Activated naive CD8-positive, alpha-beta T cell (primary cell): ENCODE data around the gene KAT2A.
A peak's percentile ranks its signal among the peaks of the same experiment; 100 is the strongest.
"Not testable (repeated sequence)": the region's sequence is repeated elsewhere in the genome, so short reads cannot be mapped to it uniquely, and the experiment has no call there.

Experiments used
- H3K27ac Mint-ChIP-seq: one replicate; pipeline ENCODE4 v1.8.0; 2021; ENCODE audit warnings: mixed read lengths
- H3K27me3 Mint-ChIP-seq: one replicate; pipeline ENCODE4 v1.8.0; 2021; ENCODE audit warnings: mixed read lengths
- H3K36me3 Mint-ChIP-seq: one replicate; pipeline ENCODE4 v1.8.0; 2021; ENCODE audit warnings: mixed read lengths
- H3K4me1 Mint-ChIP-seq: one replicate; pipeline ENCODE4 v1.8.0; 2021; ENCODE audit warnings: low read depth, mixed read lengths
- H3K4me3 Mint-ChIP-seq: one replicate; pipeline ENCODE4 v1.8.0; 2021; ENCODE audit warnings: mild to moderate bottlenecking, mixed read lengths
- H3K9me3 Mint-ChIP-seq: one replicate; pipeline ENCODE4 v1.8.0; 2021; ENCODE audit warnings: low read depth, mixed read lengths

The KAT2A gene

DNA sequence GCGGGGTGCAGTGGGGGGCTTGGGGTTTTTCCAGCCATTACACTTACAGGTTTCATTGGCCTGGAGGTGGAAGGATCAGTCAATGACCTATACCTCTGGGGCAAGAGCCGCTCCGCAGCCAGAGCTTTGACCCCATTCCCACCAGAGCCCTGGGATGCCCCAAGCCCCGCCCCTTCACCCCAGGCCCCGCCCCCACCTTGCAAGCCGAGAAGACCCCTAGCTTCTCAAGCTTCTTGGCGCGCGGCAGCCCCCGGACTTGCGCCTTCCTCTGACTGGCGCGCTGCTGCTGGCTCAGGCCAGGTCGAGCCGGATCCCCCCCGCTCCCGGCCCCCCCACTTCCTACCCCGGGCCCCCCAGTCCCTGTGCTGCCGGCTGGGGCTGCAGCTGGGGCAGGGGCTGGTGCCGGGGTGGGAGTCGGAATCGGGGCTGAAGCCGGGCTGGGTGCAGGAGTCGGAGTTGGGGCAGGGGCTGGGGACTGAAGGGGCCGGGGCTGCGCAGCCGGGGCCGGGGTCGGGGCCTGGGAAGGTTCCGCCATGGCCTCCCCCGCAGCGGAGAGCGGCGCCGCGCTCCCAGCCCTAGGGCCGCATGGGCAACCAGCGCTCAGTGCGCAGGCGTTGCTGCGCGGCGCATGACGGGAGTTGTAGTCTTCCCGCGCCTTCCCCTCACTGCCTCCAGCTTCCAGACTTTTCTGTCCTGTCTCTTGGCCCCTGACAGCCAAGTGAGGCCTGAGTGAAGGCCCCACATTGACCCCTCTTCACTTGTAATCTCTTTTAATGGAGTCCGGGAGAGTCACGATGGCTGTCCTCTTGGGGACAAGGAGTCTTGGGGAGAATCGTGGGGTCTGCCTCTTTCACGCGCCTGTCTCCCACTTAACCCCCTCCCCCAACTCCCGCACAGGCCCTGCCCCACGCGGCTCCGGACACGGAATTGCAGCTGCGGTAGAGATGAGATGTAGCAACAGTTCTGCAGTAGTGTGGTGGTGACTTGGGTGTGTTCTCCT, at the start of gene KAT2A:
TSS of gene KAT2A (minus strand) at position 598 of the 1,000 bp plus-strand sequence. CDS start at position 535, 63 bp downstream.
- no peaks in the 10 kb centered on the region for H3K9me3 Mint-ChIP-seq
- peak within 1 kb of the TSS; percentile 83 for H3K4me3 Mint-ChIP-seq
- H3K4me1 Mint-ChIP-seq: peaks cover 22% of the 10 kb centered on the region
- no peaks in the 10 kb centered on the region for H3K27me3 Mint-ChIP-seq
- peak within 1 kb of the TSS; percentile 76 for H3K27ac Mint-ChIP-seq
- peaks cover 2% of the 10 kb centered on the region for H3K36me3 Mint-ChIP-seq

DNA sequence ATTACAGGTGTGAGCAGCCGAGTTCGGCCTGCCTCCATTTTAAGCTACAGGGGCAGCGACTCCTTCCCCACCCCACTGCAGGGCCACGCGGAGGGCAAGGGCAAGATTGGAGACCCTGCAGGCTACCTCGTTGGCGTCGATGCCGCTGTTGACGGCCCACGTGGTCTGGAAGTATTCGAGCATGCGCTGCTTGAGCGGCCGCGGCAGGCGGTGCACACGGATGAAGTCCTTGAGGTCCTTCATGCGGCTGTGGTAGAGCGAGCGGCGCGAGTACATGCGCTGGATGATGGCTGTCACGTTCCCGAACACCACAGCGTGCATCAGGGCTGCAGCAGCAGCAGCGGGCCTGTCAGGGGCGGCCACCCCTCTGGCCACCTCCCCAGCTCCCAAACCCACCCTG, 48.2 kb upstream of the KAT2A start:
- Mint-ChIP-seq H3K4me1 (no peaks in the 10 kb centered on the region), H3K36me3 (no peaks in the 10 kb centered on the region), H3K27me3 (no peaks in the 10 kb centered on the region), H3K9me3 (no peaks in the 10 kb centered on the region), H3K27ac (no peak overlapping the region), H3K4me3 (no peak overlapping the region)

DNA sequence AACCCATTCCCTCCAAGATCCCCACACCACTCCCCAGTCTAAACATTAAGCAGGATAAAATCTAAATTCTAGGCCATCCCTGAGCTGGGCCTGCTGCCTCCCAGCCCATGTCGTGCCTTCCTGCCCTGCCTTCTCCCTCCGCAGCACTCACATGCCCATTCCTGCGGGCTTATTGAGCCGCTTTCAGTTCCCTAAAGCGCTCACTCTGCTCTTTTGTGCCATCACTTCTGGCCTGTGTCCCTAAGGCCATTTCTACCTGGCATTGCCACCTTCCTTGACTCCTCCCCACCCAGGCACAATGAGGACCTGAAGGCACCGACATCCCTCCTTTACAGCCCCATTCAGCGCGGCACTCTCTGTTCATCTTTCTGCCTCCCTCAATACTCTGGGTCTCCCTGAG, 46.6 kb upstream of the KAT2A start:
- Mint-ChIP-seq H3K27ac (no peak overlapping the region), H3K36me3 (no peaks in the 10 kb centered on the region), H3K4me1 (no peaks in the 10 kb centered on the region), H3K27me3 (no peaks in the 10 kb centered on the region), H3K9me3 (no peaks in the 10 kb centered on the region), H3K4me3 (no peak overlapping the region)

DNA sequence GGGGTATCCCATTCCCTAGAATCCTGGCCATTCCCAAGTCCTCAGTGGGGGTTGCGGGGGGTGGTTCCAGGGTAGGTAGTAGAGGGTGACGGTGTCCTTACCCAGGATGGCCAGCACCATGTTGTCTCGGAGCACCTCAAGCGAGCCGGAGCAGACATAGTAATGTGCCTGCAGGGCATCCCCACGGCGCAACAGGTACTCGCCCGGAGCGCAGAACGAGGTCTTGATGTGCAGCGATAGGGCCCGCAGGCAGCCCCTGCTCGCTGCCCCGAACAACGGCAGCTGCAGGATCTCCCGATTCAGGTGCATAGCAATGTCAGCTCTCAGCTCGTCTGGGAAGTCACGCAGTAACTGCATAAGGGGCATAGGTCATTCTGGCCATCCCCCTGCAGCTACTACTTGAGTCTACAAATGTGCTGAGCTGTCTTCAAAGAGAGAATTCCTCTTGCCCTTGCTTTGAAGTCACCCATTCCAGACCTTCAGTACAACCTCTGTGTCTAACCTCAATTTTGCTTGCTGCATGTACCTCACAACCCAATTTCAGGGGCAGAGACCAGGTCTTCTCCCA, 45.1 kb upstream of the KAT2A start:
- H3K4me1 Mint-ChIP-seq: no peaks in the 10 kb centered on the region
- no peak overlapping the region for H3K27ac Mint-ChIP-seq
- no peak overlapping the region for H3K4me3 Mint-ChIP-seq
- no peaks in the 10 kb centered on the region for H3K27me3 Mint-ChIP-seq
- H3K36me3 Mint-ChIP-seq: no peaks in the 10 kb centered on the region
- no peaks in the 10 kb centered on the region for H3K9me3 Mint-ChIP-seq

DNA sequence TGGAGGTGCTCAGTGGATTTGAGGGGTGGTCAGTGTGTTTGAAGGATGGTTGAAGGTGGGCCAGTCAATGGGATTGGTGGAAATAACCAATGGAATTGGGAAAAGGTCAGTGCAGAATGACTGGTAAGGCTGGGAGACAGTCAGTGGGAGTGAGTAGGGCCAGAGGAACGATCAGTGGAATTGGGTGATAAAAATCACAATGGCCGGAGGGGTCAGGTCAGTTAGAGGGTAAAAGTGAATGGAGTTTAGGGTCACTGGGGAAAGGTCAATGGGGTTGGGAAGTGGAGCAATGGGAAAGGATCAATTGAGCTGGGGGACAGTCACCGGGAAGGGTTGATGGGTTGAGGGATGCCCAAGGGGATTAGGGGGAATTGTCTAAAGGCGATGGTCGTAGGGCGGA, 44.6 kb upstream of the KAT2A start:
- Mint-ChIP-seq H3K9me3 (no peaks in the 10 kb centered on the region), H3K4me3 (no peak overlapping the region), H3K36me3 (no peaks in the 10 kb centered on the region)

DNA sequence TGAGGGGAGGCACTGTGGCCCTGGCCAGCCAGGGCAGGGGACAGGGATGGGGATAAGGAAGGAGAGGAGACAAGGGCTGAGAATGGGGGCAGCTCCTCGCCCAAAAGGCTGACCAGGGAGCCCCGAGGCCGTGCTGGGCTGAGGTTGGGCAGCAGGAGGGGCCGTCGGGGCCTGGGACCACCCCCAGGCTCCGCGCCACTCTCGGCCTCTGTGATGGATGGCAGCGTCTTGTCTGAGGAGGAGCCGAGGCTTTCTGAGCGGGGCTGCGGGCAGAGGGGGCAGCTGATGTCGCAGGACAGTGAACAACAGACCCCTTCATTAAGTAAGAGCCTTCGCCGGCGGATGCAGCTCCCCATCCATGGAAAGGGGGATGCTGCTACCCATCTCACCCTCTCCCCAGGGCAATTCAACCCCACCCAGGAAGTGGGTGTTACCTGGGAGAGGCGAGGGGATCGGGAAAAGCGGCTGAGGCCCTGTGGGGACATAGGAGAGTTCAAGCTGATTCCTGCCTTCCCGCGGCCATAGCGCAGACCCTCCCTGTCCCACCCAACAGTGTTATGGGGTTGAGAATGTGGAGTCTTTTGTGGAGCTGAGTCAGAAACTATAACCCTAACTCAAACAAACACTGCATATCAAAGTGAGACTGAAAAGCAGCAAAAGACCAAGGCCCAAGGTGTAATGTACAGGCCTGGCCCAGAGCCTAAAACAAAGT, 42.7 kb upstream of the KAT2A start:
- no peaks in the 10 kb centered on the region for H3K27me3 Mint-ChIP-seq
- no peak overlapping the region for H3K4me3 Mint-ChIP-seq
- H3K36me3 Mint-ChIP-seq: no peaks in the 10 kb centered on the region
- no peaks in the 10 kb centered on the region for H3K4me1 Mint-ChIP-seq
- no peaks in the 10 kb centered on the region for H3K9me3 Mint-ChIP-seq
- no peak overlapping the region for H3K27ac Mint-ChIP-seq

More for the DNA sequence above, 44.6 kb upstream of the KAT2A start:
- Mint-ChIP-seq H3K4me1 (no peaks in the 10 kb centered on the region), H3K27me3 (no peaks in the 10 kb centered on the region), H3K27ac (no peak overlapping the region)

DNA sequence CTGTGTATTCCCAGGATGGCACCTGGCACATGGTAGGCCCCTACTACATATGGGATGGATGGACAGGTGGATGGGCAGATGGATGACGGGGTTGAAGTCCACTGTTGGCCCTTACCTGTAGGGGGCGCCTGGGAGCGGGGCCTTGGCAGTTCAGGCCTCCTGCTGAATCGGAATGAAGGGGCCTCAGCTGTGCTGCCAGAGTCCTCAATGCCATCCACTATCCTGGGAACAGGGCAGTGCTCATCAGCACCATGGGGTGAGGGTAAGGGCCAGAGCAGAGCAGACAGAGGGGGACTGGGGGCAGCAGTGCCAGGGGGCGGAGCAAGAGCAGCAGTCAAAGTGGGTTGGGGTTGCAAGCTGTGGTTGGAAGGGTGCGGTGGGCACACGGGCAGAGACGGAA, 41.9 kb upstream of the KAT2A start:
- H3K4me3 Mint-ChIP-seq: no peak overlapping the region
- no peaks in the 10 kb centered on the region for H3K36me3 Mint-ChIP-seq
- H3K9me3 Mint-ChIP-seq: no peaks in the 10 kb centered on the region
- no peak overlapping the region for H3K27ac Mint-ChIP-seq
- H3K4me1 Mint-ChIP-seq: no peaks in the 10 kb centered on the region
- H3K27me3 Mint-ChIP-seq: no peaks in the 10 kb centered on the region

DNA sequence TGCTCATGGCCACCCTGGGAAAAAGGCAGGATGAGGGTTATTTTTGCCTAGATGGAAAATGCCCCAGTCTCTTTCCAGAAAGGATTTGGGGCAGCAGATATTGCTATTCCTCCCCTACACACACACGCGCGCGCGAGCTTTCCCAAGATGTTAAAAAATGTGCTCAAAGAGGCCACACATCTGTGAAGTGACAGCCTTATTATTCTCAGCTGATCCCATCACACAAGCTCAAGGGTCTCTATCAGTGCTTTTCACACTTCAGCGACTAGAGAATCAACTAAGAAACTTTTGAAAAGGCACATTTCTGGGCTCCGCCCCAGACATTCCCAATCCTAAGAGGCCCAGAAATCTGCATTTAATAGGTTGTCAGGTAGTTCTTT, 39.4 kb upstream of the KAT2A start:
- H3K27me3 Mint-ChIP-seq: no peaks in the 10 kb centered on the region
- no peaks in the 10 kb centered on the region for H3K9me3 Mint-ChIP-seq
- peaks cover 3% of the 10 kb centered on the region for H3K4me1 Mint-ChIP-seq
- no peak overlapping the region for H3K27ac Mint-ChIP-seq
- no peaks in the 10 kb centered on the region for H3K36me3 Mint-ChIP-seq
- no peak overlapping the region for H3K4me3 Mint-ChIP-seq

DNA sequence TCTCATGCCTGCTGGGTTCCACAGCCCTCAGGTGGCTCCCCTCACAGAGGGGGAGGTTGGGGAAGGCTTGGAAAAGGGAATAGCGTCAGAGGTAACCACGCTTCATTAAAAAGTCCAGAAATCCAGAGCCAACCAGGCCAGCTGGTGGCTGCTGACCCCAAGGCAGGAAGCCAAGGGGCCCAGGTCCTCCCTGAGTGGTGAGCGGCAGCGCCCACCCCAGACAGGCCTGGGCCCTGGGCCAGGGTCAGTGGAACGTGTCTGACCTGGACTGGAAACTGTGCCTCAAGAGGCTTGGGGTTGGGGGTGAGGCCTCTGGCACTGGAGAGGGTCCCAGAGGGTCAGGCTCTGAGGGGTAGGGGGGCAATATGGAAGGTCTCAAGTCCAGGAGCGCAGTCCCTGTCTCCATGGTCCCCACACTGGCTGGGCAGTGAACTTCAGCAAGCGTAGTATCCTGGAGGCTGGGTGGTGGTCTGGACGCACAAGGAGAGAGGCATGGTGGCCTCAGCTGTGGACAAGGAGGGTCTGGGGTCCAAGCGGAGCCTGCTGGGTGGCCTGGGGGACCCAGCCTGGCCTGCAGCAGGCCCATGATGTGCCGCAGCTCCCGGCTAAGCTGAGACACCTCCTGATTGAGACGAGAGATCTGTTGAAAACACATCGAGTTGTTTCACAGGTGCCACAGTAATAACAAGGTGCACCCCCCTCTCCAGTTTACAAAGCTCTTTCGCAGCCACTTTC, 38.8 kb upstream of the KAT2A start:
- peaks cover 3% of the 10 kb centered on the region for H3K4me1 Mint-ChIP-seq
- no peaks in the 10 kb centered on the region for H3K36me3 Mint-ChIP-seq
- no peaks in the 10 kb centered on the region for H3K9me3 Mint-ChIP-seq
- H3K27me3 Mint-ChIP-seq: no peaks in the 10 kb centered on the region
- H3K4me3 Mint-ChIP-seq: no peak overlapping the region
- H3K27ac Mint-ChIP-seq: no peak overlapping the region

DNA sequence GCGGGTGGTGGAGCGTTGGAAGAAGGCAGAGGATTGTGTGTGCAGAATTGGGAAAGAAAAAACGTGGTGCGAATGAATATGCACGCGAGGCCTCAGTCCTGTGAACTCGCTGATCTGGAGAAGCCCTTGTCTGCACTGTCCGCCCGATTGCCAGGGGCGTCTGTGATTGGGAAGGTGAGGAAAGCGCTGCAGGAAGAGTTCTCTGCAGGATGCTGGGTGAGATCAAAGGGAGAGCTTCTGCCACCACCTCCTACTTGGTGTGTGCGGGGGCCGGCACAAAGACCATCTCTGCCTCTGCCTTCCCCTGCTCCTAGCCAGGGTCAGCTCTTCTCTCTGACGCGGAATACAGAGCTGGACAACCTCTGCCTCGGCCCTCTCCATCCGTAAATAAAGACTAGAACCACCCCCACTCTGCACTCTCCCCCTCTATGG, 34.5 kb upstream of the KAT2A start:
- Mint-ChIP-seq H3K27ac (no peak overlapping the region), H3K27me3 (no peaks in the 10 kb centered on the region), H3K4me1 (peaks cover 31% of the 10 kb centered on the region), H3K4me3 (peak overlapping the region; percentile 94), H3K36me3 (no peaks in the 10 kb centered on the region), H3K9me3 (no peaks in the 10 kb centered on the region)

DNA sequence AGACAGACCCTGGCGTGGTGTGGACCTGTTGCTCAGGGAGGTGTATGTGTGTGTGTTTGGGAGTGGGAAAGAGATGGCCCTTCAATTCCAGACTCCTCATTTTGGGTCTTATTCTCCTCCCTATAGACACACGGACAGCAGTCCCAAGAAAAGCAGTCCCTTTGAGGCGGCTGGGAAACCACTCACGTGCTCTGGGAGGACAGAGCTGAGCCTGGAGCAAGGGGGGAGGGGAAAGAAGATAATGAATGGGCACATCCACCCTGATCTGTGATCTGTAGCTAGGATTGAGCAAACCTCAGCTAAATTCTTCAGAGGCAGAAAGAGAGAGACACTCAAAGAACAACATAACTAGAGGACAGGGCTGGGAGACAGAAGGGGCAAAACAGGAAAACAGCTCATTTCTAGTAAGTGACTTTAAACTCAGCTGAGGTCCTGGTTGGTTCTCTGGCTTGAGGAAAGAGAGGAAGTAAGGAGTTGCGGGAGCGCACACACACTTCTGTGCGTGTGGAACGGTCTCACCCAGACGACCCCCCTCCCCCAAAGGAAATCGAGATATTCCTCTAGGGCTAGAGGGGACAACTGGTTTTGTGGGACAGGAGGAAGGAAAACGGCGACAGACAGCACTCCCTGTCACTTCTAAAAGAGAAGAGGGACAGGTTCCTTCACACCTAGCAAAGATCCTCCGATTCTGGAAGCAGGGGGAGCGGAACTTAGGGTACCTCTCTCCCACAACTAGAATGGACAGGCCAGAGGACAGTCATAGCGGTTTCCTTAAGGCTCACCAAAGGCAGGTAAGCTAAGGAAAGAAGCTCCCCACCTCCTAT, 33.0 kb upstream of the KAT2A start:
- Mint-ChIP-seq H3K9me3 (no peaks in the 10 kb centered on the region), H3K4me1 (peaks cover 33% of the 10 kb centered on the region), H3K27ac (peak overlapping the region; percentile 79), H3K36me3 (no peaks in the 10 kb centered on the region), H3K4me3 (peak overlapping the region; percentile 94), H3K27me3 (no peaks in the 10 kb centered on the region)

DNA sequence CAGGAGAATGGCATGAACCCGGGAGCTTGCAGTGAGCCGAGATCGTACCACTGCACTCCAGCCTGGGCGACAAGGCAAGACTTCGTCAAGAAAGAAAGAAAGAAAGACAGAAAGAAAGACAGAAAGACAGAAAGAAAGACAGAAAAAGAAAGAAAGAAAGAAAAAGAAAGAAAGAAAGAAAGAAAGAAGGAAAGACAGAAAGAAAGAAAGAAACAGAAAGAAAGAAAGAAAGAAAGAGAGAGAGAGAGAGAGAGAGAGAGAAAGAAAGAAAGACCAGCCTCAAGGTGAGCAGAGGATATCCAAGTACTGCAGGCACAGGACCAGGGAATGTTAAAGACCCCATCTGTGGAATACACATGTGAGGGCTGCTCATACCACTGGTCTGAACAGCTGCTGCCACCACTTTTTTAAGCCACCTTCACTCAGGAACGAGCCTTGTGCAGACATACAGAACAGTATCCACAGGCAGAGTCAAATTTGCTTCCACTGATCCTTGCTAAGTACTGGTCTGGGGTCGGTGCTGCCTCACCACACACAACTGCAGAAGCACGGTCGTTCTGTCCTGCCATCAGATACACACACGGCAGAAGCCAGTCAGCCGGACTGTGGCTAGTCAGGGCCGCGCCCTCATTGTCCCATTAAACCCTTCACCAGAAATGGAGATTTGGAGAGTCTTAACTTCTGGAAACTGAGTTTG, 25.9 kb upstream of the KAT2A start:
- H3K36me3 Mint-ChIP-seq: no peaks in the 10 kb centered on the region
- H3K27me3 Mint-ChIP-seq: no peaks in the 10 kb centered on the region
- H3K4me3 Mint-ChIP-seq: no peak overlapping the region
- peaks cover 40% of the 10 kb centered on the region for H3K4me1 Mint-ChIP-seq
- no peaks in the 10 kb centered on the region for H3K9me3 Mint-ChIP-seq
- H3K27ac Mint-ChIP-seq: no peak overlapping the region

DNA sequence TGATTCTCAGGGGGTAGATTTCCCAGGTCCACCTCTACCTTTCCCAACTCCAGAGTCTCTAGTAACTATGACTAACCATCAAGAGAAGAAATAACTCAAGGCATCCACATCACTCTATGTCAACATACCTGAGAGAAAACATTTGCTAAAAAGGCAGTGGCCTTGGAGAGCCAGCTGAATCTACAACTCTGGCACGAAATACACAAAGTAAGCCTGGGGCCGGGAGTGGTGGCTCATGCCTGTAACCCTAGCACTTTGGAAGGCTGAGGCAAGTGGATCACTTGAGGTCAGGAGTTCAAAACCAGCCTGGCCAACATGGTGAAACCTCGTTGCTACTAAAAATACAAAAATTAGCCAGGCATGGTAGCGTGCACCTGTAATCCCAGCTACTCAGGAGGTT, 22.0 kb upstream of the KAT2A start:
- H3K36me3 Mint-ChIP-seq, H3K27ac Mint-ChIP-seq, H3K27me3 Mint-ChIP-seq, H3K4me3 Mint-ChIP-seq, H3K9me3 Mint-ChIP-seq: not testable (repeated sequence)
- peaks cover 36% of the 10 kb centered on the region for H3K4me1 Mint-ChIP-seq
